K562 (cell line): ENCODE results near the gene ADD2. TPM values are rescaled to one million over a fixed set of nuclear protein-coding genes. Genes with fewer than 3 reads are reported as not detected.

Experiments used
- AFF1 ChIP-seq, 2 experiments: fragments of 450-650 bp; IDR thresholded peaks; 2 replicates each; pipeline ENCODE4 v1.6.1; 2018; ENCODE audit warnings: mild to moderate bottlenecking in 2 of 2, low read depth in 1 of 2; ENCODE audit not compliant: partially characterized antibody in 2 of 2
- FOXO4 ChIP-seq: fragments of 450-650 bp; formaldehyde crosslinking; IDR thresholded peaks from 2 replicates; pipeline ENCODE4 v1.4.0; 2020; ENCODE audit warnings: mild to moderate bottlenecking, moderate library complexity
- HNRNPK ChIP-seq: fragments of 200-400 bp; formaldehyde crosslinking; IDR thresholded peaks from one replicate; pipeline ENCODE4 v1.6.1; 2018; ENCODE audit warnings: mild to moderate bottlenecking, low read depth, low read length; ENCODE audit not compliant: poor library complexity, severe bottlenecking
- KLF6 ChIP-seq: fragments of 250-450 bp; sonication (Bioruptor Pico); IDR thresholded peaks from 2 replicates; pipeline ENCODE4 v1.4.0; 2020; ENCODE audit warnings: mild to moderate bottlenecking, moderate library complexity, borderline replicate concordance
- MAFK ChIP-seq: IDR thresholded peaks from 2 replicates; pipeline ENCODE4 v1.6.1; 2011; ENCODE audit warnings: low read length, improper control_type of control experiment
- MCM3 ChIP-seq: fragments of 450-650 bp; IDR thresholded peaks from 2 replicates; pipeline ENCODE4 v1.6.1; 2016
- NCOA4 ChIP-seq: fragments of 450-650 bp; IDR thresholded peaks from 2 replicates; pipeline ENCODE4 v1.6.1; 2018; ENCODE audit warnings: mild to moderate bottlenecking; ENCODE audit not compliant: partially characterized antibody
- SIN3B ChIP-seq: fragments of 450-650 bp; IDR thresholded peaks from 2 replicates; pipeline ENCODE4 v1.6.1; 2017; ENCODE audit warnings: low read depth, mild to moderate bottlenecking, moderate library complexity
- SMAD3 ChIP-seq: fragments of 450-650 bp; formaldehyde crosslinking; conservative IDR thresholded peaks from 2 replicates; pipeline ENCODE4 v1.4.0; 2020; ENCODE audit warnings: mild to moderate bottlenecking
- SNAPC5 ChIP-seq: fragments of 250-450 bp; sonication (Bioruptor Pico); IDR thresholded peaks from 2 replicates; pipeline ENCODE4 v1.8.0; 2021; ENCODE audit warnings: moderate library complexity, mild to moderate bottlenecking, inconsistent platforms
- TBL1XR1 ChIP-seq, 2 experiments: IDR thresholded peaks; 2 replicates each; pipeline ENCODE4 v1.6.1; 2012; ENCODE audit warnings: improper control_type of control experiment in 2 of 2, low read length in 2 of 2, mild to moderate bottlenecking in 1 of 2
- TBP ChIP-seq: optimal IDR thresholded peaks from 2 replicates; pipeline ENCODE3; 2011; ENCODE audit warnings: low read depth, low read length, improper control_type of control experiment
- ZBTB40 ChIP-seq, 2 experiments: fragments of 450-650 bp in 1 of 2; sonication (generic) in 1 of 2; formaldehyde crosslinking in 1 of 2; IDR thresholded peaks; 2 replicates each; pipeline versions ENCODE4 v1.7.1 to v1.9.0; 2016 to 2022; ENCODE audit warnings: inconsistent platforms in 1 of 2, mild to moderate bottlenecking in 1 of 2, missing genetic modification reagents in 1 of 2
- polyA plus RNA-seq, 8 experiments: library from polyadenylated mRNA; depleted of rRNA in 4 of 8; stranded (reverse) in 5 of 8; unstranded in 3 of 8; fragments of >200 nt; fragmentation: Nextera tagmentation in 2 of 8; fragmentation: Illumina TruSeq in 1 of 8; extraction: Ambion mirVana in 2 of 8; extraction: Trizol in 1 of 8; gene quantifications; 2 replicates each; pipeline versions ENCODE4 v1.2.1 to v1.2.3, GENCODE V29; 2011 to 2014; ENCODE audit warnings: inconsistent platforms in 1 of 8, missing spikeins in 1 of 8
- total RNA-seq, 7 experiments: library from RNA; depleted of rRNA in 6 of 7; stranded (reverse); fragments of >200 nt in 6 of 7; fragmentation: Illumina TruSeq in 2 of 7; extraction: Trizol in 2 of 7; gene quantifications; 2 replicates each; pipeline versions ENCODE4 v1.2.1 to v1.2.3, GENCODE V29; 2011 to 2021; ENCODE audit warnings: low replicate concordance in 1 of 7

ADD2 gene
- total and polyA plus RNA-seq, 9 of the 15 experiments (the other 6 are each of a cell fraction or from before 2014, with no cell fraction given) = 3.5 to 63.0 (median 36.2) TPM

- TF ChIP-seq FOXO4 (CRISPR knock-in tag) = no peak
- TF ChIP-seq KLF6 (CRISPR knock-in tag) = no peak
- no peak for TF ChIP-seq TBP
- no peak for TF ChIP-seq AFF1 (IDR thresholded peaks at IDR 0.05; ENCODE audit: low read depth in 1 of 2, partially characterized antibody in 2 of 2)
- TF ChIP-seq MAFK = no peak
- TF ChIP-seq MCM3 = no peak
- TF ChIP-seq NCOA4 = no peak
- TF ChIP-seq HNRNPK = peak; percentile 70
- TF ChIP-seq SIN3B = no peak
- TF ChIP-seq TBL1XR1 (IDR thresholded peaks at IDR 0.05; ENCODE audit: low read length in 2 of 2) = no peak
- no peak for TF ChIP-seq SNAPC5 (CRISPR knock-in tag)
- TF ChIP-seq ZBTB40 (IDR thresholded peaks at IDR 0.05) = no peak
- no peak for TF ChIP-seq ZBTB40 (CRISPR knock-in tag; IDR thresholded peaks at IDR 0.05)
- TF ChIP-seq SMAD3 (CRISPR knock-in tag) = no peak
Measured at GRCh38 chr2:70767079-70767698, 811 bp downstream of the ADD2 start (continued).
